SKM-1 (cell line): Measurements from ENCODE around the gene NID2.
A peak's percentile ranks its signal among the peaks of the same experiment; 100 is the strongest.

Experiments used
- DNase-seq: peaks from one replicate; lab custom pipeline; 2025; ENCODE audit not compliant: unreplicated experiment; lab: John Stamatoyannopoulos, UW

Gene NID2

GRCh38 chr14:52006361-52006760 lies 62.5 kb downstream of the NID2 start:
- DNase-seq: no peak

DNA sequence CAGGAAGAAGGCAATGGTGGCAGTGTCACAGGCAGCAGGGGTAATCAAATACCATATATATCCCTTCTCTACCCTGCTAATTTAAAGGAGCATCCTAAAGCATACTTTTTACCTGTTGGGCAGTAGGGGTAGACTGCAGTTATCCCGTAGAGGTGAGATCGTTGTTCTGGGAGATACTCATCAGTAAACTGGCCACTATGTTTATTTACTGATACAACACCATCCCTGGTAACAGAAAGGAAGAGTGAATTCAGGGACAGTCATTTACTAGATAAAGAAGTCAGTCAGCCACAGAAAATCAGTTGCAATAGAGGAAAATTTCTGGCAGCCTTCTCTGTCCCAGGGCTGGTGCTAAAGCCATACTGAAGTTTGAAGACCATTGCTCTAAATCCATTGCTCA lies 63.2 kb downstream of the NID2 start:
- DNase-seq: no peak

DNA sequence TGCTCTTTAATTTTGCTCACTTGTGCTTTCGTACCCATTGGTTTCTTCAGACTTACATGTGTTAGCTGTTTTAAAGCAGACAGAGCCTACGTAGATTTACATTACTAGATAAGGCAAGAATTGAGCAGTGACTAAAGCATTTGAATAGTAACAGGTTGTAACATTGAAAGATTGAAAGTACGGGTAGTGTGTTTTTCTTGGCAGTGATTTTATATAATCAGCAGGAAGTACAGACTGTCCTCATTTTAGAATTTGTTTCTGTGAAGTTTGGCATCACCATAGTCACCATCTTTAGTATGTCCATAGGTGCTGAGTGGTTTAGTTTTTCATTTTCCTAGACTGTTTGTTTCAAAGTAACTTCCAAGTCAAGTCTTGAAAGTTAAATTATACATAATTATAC lies 65.5 kb downstream of the NID2 start:
- no peak for DNase-seq

DNA sequence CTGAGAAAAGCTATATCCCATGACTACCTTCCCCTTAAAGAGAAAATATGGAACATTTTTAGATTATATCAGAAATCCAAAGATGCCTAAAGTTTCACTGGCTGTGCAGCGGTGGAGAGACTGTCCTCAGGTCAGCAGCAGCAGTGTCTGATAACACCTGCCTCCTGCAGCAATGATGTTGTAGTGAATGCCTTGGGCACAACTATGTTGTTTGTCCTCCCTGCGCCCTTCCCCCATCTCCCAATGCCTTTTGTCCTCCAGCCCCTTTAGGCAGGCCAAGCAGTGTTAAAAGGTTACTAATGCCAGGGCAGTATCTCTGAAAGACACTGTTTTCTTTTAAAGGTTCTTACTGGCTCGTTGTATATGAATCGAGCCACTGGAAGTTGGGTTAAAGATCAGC lies 66.3 kb downstream of the NID2 start:
- no peak for DNase-seq

DNA sequence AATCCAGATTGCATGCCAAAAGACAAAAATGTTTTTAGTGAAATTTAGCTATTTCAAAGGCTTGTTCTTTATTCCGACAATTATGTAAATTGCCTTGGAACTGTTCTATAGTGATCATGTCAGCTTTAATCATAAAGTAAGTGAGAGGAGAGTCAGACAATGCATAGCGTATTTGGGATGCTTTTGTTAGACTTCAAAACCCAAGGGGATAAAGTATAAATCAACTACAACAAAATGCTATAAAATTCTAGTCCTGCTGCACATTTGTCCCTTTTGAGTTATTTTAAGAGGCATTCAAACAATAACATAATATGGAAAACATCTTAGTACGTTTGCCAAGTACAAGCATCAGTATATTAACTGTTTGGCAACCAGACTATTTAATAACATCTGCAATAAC lies 68.2 kb downstream of the NID2 start:
- no peak for DNase-seq

GRCh38 chr14:52000019-52000582 lies 68.8 kb downstream of the NID2 start:
- DNase-seq: no peak

- DNase-seq: no peak
Observed at GRCh38 chr14:51999084-51999483, 69.8 kb downstream of the NID2 start.

GRCh38 chr14:51998348-51998747 lies 70.5 kb downstream of the NID2 start:
- no peak for DNase-seq

- no peak for DNase-seq
Observed at GRCh38 chr14:51996148-51996746, 72.6 kb downstream of the NID2 start.

- DNase-seq: no peak
Observed at GRCh38 chr14:51993285-51993920, 75.5 kb downstream of the NID2 start.

- no peak for DNase-seq
Observed at GRCh38 chr14:51990488-51990887, 78.4 kb downstream of the NID2 start.

- peak; percentile 28 for DNase-seq
Observed at GRCh38 chr14:51989293-51990234, 79.3 kb downstream of the NID2 start, which contains the start of gene RTRAF. Gene RTRAF (plus strand): TSS chr14:51989546. CDS start chr14:51989640, 94 bp downstream.

GRCh38 chr14:51988221-51988620 lies 80.6 kb downstream of the NID2 start:
- DNase-seq: no peak

DNA sequence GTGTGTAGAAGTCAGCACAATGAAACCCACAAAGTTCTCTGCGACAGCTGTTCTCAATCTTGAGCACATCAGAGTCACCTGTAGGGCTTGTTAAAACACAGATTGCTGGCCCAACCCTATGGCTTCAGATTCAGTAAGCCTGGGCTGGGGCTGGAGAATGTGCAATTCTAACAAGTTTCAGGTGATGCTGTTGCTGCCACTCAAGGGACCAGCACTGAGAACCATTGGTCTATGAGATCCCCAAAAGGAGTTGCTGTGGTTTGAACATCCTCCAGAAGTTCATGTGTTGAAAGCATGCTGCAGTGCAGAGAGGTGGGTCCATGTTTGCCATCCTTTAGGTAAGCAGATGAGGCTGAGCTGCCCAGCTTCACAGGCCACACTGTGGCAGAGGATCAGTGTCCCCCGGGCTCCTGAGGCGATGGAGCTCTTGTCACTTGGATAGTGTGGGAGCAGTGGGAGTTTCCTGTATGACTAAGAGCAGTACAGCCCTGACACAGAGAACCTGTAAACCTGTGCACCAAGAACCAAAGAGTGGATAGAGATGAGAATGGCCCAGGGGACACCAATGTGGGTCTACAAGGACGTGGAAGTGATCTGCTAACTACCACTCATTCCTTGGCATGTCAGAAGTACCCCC lies 87.5 kb downstream of the NID2 start:
- no peak for DNase-seq

- DNase-seq: peak; percentile 5
Observed at GRCh38 chr14:51979088-51979709, 89.7 kb downstream of the NID2 start.

DNA sequence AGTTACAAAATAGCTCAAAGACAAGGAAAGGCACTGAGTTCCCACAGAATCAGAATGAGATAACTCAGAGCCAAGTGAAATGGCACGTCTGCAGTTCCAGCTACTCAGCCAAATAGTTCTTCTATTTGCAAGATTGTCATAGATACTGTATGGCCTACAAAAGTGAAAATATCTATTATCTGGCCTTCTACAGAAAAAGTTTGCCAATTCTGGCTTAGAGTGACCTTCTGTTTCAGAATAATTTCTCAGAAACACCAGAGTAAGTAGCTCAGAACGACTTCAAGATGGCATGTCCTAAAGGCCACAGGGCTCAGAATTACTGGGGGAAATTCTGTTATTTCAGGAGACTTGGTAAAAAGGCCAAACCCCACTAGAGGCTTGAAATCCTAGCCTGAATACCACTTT lies 90.2 kb downstream of the NID2 start:
- no peak for DNase-seq

GRCh38 chr14:51977075-51977474 lies 91.8 kb downstream of the NID2 start:
- no peak for DNase-seq

GRCh38 chr14:51972566-51972965 lies 96.3 kb downstream of the NID2 start:
- no peak for DNase-seq

- DNase-seq: no peak
Observed at GRCh38 chr14:51969852-51970540, 98.9 kb downstream of the NID2 start.

GRCh38 chr14:51967521-51967920 lies 101.3 kb downstream of the NID2 start:
- no peak for DNase-seq
